ENCODE data around the gene ALKBH1. TPM values are rescaled to one million over a fixed set of nuclear protein-coding genes. Genes with fewer than 3 reads are reported as not detected.

ALKBH1 gene
- total RNA-seq, 1 experiment from 2014 or later, result 20.8 TPM

- no peak for DNase-seq (ENCODE audit: extremely low read depth, low read depth)
Measured at GRCh38 chr14:77625360-77625759, 82.5 kb downstream of the ALKBH1 start.

DNA sequence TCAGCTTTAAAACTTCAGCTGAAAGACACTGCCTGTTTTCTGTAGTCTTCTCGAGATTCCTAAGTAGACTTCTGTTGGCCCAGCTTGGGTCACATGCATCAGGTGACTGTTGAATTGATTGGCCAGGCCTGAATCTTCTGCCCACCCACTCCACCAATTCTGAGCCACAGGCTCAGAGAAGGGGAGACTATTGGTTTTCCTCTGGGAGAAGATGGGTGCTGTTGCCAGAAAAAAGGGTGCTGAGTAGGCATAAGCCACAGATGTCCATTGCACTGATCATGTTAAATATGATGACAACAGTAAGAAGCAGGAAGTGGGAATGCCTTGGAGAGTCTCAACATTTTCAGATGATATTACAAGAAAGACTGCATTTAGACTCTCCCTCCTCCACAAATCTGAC lies 84.6 kb downstream of the ALKBH1 start:
- DNase-seq (ENCODE audit: extremely low read depth, low read depth), result no peak

Small RNA genes within 50 kb of the gene (small RNA-seq; reads per million reads assigned to genes)
- 0 reads per million in 2 experiments for gene COX6CP11

Other genes with a start within 250 kb of the ALKBH1 start
- gene AHSA1, start 249.9 kb downstream of the ALKBH1 start, total RNA-seq (2014; rRNA removed; shearing (Covaris generic)), result 119 and 120 TPM in 2 replicates
- 0.17 and 0.29 TPM in 2 replicates for gene ISM2, start 209.2 kb downstream of the ALKBH1 start, total RNA-seq (2014; rRNA removed; shearing (Covaris generic))
- gene SPTLC2, start 91.4 kb downstream of the ALKBH1 start, total RNA-seq (2014; rRNA removed; shearing (Covaris generic)), result 9.6 and 11.6 TPM in 2 replicates
- gene SLIRP, start 80 bp upstream of the ALKBH1 start, total RNA-seq (2014; rRNA removed; shearing (Covaris generic)), result 670 and 671 TPM in 2 replicates
- gene SNW1, start 53.1 kb upstream of the ALKBH1 start, total RNA-seq (2014; rRNA removed; shearing (Covaris generic)), result 104 and 115 TPM in 2 replicates
- gene ADCK1, start 92.1 kb upstream of the ALKBH1 start, total RNA-seq (2014; rRNA removed; shearing (Covaris generic)), result 4.2 and 6.7 TPM in 2 replicates

All from NCI-H460 (cell line).